ENCODE measurements around the gene FBXL7. TPM values are rescaled to one million over a fixed set of nuclear protein-coding genes. Genes with fewer than 3 reads are reported as not detected.

Gene FBXL7
- total RNA-seq, 2 experiments from 2014 or later, result not detected

DNA sequence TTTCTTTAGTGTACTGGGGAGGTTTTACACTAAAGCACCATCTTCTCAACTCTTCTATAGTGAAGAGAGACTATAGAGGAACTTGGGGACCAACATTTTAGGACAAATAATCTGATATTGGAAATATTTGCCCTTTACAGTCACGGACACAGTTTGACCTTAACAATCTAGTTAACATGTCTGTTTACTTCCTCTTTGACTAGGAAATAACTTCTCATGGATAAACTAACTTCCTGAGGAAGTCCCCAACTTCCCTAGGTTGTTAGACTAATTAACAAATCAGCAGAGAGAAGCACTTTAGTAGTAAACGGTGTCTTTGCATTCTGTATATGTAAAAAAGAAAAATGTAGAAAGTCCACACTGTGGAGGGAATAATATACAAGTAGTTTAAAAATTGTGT is 127.7 kb downstream of the FBXL7 start:
- CTCF ChIA-PET (ENCODE audit: unreplicated experiment), result no interaction called here
- intact Hi-C loops (cut with micrococcal nuclease; ENCODE audit: unreplicated experiment), result no loop called here
- TF ChIP-seq EZH2phosphoT487 (IDR thresholded peaks at IDR 0.05; ENCODE audit: borderline replicate concordance, low read depth, low read length), result no peak
- TF ChIP-seq, protein P1, sequence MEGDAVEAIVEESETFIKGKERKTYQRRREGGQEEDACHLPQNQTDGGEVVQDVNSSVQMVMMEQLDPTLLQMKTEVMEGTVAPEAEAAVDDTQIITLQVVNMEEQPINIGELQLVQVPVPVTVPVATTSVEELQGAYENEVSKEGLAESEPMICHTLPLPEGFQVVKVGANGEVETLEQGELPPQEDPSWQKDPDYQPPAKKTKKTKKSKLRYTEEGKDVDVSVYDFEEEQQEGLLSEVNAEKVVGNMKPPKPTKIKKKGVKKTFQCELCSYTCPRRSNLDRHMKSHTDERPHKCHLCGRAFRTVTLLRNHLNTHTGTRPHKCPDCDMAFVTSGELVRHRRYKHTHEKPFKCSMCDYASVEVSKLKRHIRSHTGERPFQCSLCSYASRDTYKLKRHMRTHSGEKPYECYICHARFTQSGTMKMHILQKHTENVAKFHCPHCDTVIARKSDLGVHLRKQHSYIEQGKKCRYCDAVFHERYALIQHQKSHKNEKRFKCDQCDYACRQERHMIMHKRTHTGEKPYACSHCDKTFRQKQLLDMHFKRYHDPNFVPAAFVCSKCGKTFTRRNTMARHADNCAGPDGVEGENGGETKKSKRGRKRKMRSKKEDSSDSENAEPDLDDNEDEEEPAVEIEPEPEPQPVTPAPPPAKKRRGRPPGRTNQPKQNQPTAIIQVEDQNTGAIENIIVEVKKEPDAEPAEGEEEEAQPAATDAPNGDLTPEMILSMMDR (conservative IDR thresholded peaks at IDR 0.05; ENCODE audit: low read length), result no peak

DNA sequence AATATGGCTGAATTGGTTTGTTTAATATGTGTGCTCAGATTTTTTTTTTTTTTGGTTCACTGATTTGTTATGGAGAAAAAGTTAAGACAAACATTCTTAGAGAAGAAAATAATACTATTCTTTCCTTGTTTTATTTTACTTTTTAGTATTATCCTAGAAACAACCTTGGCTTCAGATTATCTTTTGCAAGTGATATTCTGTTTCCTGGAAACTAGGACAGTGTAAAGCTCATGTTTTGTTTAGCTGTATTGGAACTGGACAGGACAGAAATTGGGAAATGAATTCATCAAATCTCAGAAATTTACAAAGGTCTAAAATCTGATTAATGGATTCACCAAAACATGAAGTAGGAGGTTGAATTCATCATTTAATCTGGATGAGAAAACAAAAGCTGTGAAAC is 130.5 kb downstream of the FBXL7 start:
- Histone ChIP-seq H2AFZ (ENCODE audit: low read length) (no peak overlapping the region), H3K4me3 (ENCODE audit: low read depth, low read length, poor library complexity, severe bottlenecking) (no peak overlapping the region), H3K27ac (ENCODE audit: low read depth, low read length, poor library complexity, severe bottlenecking) (no peak overlapping the region), H3K9me3 (ENCODE audit: low read length) (no peaks in the 10 kb centered on the region), H3K4me2 (ENCODE audit: low read length) (no peak overlapping the region), H3K9me2 (ENCODE audit: insufficient read depth, low read length) (no peaks in the 10 kb centered on the region), H4K20me1 (ENCODE audit: insufficient read depth, low read length) (no peaks in the 10 kb centered on the region), H3K36me3 (ENCODE audit: insufficient read depth, low read length) (no peaks in the 10 kb centered on the region), H3K79me2 (ENCODE audit: insufficient read depth, low read depth, low read length) (no peaks in the 10 kb centered on the region), H3K4me1 (ENCODE audit: insufficient read depth, low read length, poor library complexity, severe bottlenecking) (no peaks in the 10 kb centered on the region)
- POLR2A ChIA-PET, result interaction anchor here (1.2 to 1.3 kb wide), 2 partner anchors 15 to 128 kb away, joined by 3 read pairs; no protein-coding TSS in a partner anchor
- CTCF ChIA-PET (ENCODE audit: unreplicated experiment), result no interaction called here
- no peak for DNase-seq (ENCODE audit: low spot score)
- TF ChIP-seq EZH2phosphoT487 (IDR thresholded peaks at IDR 0.05; ENCODE audit: borderline replicate concordance, low read depth, low read length), result no peak
- TF ChIP-seq, protein P1 (conservative IDR thresholded peaks at IDR 0.05; ENCODE audit: low read length), result no peak
- intact Hi-C loops (cut with micrococcal nuclease; ENCODE audit: unreplicated experiment), result no loop called here
- BruUV-seq (replicated peaks), result no TSS peak

More for the DNA sequence above, 127.7 kb downstream of the FBXL7 start:
- POLR2A ChIA-PET, result no interaction called here
- no peaks in the 10 kb centered on the region for H3K36me3 ChIP-seq (ENCODE audit: insufficient read depth, low read length)
- H3K9me3 ChIP-seq (ENCODE audit: low read length), result no peaks in the 10 kb centered on the region
- H3K9me2 ChIP-seq (ENCODE audit: insufficient read depth, low read length), result no peaks in the 10 kb centered on the region
- no peaks in the 10 kb centered on the region for H4K20me1 ChIP-seq (ENCODE audit: insufficient read depth, low read length)
- no peak overlapping the region for H3K4me2 ChIP-seq (ENCODE audit: low read length)
- no peak overlapping the region for H3K4me3 ChIP-seq (ENCODE audit: low read depth, low read length, poor library complexity, severe bottlenecking)
- BruUV-seq (replicated peaks), result no TSS peak
- H2AFZ ChIP-seq (ENCODE audit: low read length), result no peak overlapping the region
- H3K79me2 ChIP-seq (ENCODE audit: insufficient read depth, low read depth, low read length), result no peaks in the 10 kb centered on the region
- no peaks in the 10 kb centered on the region for H3K4me1 ChIP-seq (ENCODE audit: insufficient read depth, low read length, poor library complexity, severe bottlenecking)
- H3K27ac ChIP-seq (ENCODE audit: low read depth, low read length, poor library complexity, severe bottlenecking), result no peak overlapping the region
- DNase-seq (ENCODE audit: low spot score), result no peak

DNA sequence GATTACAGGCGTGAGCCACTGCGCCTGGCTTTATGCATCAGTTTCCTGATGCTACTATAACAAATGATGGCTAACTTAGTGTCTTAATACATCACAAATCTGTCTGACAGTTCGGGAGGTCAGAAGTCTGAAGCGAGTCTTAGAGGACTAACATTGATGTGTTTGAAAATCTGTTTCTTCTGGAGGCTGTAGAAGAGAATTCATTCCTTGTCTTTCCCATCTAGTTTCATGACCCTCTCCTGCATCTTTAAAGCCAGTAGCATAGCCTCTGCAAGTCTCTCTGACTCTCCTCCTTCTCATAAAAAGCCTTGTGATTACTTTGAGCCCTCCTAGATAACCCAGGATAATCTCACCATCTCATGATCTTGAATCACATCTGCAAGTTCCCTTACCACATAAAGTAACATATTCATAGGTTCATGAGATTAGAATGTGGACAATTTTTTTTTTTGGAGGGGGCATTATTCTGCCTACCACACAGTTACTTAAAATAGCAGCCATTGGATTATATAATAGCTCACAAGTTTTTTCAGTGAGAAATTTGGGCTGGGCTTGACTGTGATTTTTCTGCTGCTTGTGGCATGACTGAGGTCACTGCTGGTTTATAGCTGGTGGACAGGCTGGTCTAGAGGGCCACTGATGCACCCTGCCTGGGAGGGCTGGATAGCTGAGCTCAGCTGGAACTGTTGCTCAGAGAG is 134.8 kb downstream of the FBXL7 start:
- H4K20me1 ChIP-seq (ENCODE audit: insufficient read depth, low read length), result no peaks in the 10 kb centered on the region
- H3K4me1 ChIP-seq (ENCODE audit: insufficient read depth, low read length, poor library complexity, severe bottlenecking), result no peaks in the 10 kb centered on the region
- DNase-seq (ENCODE audit: low spot score), result no peak
- H3K36me3 ChIP-seq (ENCODE audit: insufficient read depth, low read length), result no peaks in the 10 kb centered on the region
- H3K79me2 ChIP-seq (ENCODE audit: insufficient read depth, low read depth, low read length), result no peaks in the 10 kb centered on the region
- H3K9me3 ChIP-seq (ENCODE audit: low read length), result no peaks in the 10 kb centered on the region
- no TSS peak for BruUV-seq (replicated peaks)
- no peaks in the 10 kb centered on the region for H3K9me2 ChIP-seq (ENCODE audit: insufficient read depth, low read length)
- intact Hi-C loops (cut with micrococcal nuclease; ENCODE audit: unreplicated experiment), result no loop called here
- H3K27ac ChIP-seq (ENCODE audit: low read depth, low read length, poor library complexity, severe bottlenecking), result no peak overlapping the region
- H3K4me3 ChIP-seq (ENCODE audit: low read depth, low read length, poor library complexity, severe bottlenecking), result no peak overlapping the region
- ChIA-PET POLR2A (no interaction called here), CTCF (ENCODE audit: unreplicated experiment) (no interaction called here)
- no peak for TF ChIP-seq EZH2phosphoT487 (IDR thresholded peaks at IDR 0.05; ENCODE audit: borderline replicate concordance, low read depth, low read length)
- TF ChIP-seq, protein P1 (conservative IDR thresholded peaks at IDR 0.05; ENCODE audit: low read length), result no peak
- H2AFZ ChIP-seq (ENCODE audit: low read length), result no peak overlapping the region
- H3K4me2 ChIP-seq (ENCODE audit: low read length), result no peak overlapping the region
